Fibroblast of peridontal ligament (primary cell): Measurements from ENCODE around the gene ARCN1.
"Not testable (repeated sequence)": the region's sequence is repeated elsewhere in the genome, so short reads cannot be mapped to it uniquely, and the experiment has no call there.

Experiments used
- DNase-seq: peaks from one replicate; pipeline ENCODE4 v3.0.0-alpha.2; 2010; ENCODE audit errors: extremely low read depth

ARCN1 gene

DNA sequence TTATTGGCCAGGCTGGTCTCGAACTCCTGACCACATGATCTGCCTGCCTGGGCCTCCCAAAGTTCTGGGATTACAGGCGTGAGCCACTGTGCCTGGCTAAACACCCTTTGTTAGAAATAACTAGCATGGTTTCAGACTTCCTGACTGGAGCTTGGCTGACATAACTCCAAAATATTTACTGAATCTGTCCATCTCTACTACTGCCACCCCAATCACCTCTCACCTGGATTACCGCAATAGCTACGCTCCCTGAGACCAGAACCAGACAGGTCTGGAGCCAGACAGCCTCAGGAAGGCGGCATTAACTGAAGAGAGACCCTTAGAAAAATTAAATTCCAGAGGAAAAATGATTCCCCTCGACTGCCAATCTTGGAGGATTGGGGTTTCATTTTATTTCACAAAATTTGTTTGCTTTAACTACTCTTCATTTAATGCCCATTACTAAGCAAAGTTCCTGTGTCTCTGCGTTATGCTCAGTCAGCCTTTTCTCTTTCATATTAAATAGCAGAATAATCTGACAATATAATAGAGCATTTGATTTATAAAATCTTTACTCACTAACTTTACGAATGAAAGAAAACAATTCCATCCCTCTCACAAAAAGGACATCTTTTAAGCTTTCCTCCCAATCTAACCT, 28.1 kb upstream of the ARCN1 start:
- DNase-seq = no peak

DNA sequence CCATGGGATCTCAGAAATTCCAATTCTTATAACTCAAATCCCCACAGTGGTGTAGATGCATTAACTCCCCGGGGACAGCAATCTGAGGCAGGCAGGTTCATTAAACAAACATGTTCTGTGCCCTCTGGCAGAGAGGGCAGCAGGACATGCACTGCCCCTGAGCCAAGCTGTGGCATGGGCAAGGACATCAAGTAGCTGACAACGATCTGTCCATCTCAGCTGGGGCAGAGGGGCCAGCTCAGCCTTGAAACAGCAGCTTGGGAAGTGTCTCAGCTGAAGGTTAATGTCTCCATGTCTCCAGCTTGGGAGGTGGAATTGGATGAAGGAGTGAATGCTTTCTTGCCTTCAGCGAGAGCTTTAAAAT, 27.6 kb upstream of the ARCN1 start:
- no peak for DNase-seq

DNA sequence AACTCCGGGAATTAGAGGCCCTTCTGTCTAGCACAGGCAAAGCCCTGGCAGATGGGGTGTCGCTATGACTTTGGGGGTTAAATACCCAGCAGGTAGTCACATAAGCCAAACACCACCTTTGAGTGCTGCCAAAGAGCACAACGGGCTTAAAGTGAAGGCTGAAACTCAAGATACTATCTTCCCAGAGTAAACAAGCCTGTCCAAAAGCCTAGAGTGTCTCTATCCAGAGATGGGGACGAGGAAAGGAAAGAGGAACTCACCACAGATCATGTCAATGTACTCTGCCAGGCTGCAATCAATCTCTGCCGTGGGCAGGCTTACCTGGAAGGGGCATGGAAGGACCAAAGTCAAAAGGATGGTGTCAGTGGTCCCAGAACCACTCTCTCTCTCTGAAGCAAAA, 26.7 kb upstream of the ARCN1 start:
- no peak for DNase-seq

DNA sequence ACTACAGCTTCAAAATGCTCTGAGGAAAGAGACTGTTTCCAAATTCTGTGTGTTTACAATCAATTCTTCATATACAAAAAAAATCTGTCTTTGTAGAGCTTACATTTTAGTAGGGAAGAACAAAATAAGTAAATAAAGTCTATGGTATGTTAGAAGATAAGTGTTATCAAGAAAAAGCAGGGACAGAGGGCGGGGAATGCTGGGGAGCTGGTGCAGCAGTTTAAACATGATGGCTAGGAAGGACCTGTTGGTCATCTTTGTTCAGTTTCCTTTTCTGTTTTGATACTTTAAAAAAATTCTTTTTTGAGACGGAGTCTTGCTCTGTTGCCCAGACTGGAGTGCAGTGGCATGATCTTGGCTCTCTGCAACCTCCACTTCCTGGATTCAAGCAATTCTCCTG, 25.1 kb upstream of the ARCN1 start:
- DNase-seq = no peak

DNA sequence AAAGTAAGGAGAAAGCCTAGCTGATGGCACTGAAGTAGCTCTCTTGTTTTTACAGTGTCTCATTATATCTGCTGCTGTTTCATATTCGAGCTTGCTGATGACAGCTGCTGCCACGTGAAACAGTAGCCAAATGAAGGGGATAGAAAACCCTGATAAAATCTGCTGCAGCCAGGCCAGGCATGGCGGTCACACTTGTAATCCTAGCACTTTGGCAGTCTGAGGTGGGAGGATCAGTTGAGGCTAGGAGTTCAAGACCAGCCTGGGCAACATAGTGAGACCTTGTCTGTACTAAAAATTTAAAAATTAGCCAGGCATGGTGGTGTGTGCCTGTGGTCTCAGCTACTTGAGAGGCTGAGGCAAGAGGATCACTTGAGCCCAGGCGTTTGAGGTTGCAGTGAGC, 19.9 kb upstream of the ARCN1 start:
- no peak for DNase-seq

DNA sequence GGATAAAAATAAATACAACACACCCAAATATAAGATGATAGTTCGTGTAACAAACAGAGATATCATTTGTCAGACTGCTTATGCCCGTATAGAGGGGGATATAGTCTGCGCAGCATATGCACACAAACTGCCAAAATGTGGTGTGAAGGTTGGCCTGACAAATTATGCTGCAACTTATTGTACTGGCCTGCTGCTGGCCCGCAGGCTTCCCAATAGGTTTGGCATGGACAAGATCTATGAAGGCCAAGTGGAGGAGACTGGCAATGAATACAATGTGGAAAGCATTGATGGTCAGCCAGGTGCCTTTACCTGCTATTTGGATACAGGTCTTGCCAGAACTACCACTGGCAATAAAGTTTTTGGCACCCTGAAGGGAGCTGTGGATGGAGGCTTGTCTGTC, 11.4 kb upstream of the ARCN1 start:
- no peak for DNase-seq

DNA sequence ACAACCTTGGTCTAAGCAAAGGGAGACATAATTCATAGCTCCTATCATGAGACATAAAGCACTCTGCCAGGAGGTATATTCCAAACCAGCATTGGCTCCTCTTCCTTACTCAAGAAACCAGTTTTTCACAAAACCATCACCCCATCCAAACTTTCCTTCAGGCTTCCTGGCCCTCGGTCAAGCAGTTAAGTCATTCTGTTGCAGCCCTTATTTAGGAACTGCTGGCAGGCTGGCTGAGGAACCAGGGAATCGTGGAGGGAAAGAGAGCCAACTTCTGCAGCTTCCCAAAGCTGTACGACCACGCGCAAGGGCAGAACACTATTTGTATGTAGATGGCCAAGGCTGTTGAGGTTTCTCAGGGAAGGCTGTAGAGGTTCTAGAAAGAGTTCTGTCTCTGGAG, 7.2 kb upstream of the ARCN1 start:
- DNase-seq = peak; percentile 67

DNA sequence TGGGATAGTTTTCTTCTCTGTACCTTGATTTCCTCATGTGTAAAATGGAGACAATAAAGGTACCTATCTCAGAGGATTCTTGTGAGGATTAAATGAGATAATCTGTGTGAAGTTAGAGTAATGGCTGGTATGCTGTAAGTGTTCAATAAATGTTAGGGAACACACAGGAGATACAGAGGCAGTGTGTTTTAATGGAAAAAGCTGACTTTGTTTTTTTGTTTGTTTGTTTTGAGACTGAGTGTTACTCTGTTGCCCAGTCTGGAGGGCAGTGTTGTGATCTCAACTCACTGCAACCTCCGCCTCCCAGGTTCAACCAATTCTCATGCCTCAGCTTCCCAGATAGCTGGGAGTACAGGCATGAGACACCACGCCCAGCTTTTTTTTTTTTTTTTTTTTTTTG, 2.5 kb upstream of the ARCN1 start:
- DNase-seq = no peak

DNA sequence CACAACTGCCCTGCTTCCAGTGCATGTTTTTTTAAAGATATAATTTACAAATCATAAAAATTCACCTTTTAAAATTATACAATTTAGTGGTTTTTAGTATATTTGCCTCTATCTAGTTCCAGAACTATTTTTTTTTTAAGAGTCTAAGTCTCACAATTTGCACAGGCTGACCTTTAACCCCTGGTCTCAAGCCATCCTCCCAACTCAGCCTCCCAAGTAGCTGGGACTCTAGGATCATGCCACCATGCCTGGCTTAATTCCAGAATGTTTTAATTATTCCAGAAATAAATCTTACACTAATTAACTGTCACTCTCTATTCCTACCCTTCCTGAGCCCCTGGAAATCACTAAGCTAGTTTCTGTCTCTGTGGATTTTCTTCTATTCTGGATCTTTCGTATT, 1.4 kb upstream of the ARCN1 start:
- DNase-seq = no peak

DNA sequence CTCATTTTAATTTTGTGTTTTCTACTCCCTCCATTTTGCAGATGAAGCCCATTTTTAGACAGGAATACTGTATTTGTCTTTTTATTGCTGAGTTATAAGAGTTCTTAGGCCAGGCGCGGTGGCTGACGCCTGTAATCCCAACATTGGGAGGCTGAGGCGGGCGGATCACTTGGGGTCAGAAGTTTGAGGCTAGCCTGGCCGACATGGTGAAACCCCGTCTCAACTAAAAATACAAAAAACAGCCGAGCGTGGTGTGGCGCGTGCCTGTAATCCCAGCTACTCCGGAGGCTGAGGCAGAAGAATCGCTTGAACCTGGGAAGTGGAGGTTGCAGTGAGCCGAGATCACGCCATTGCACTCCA, 528 bp upstream of the ARCN1 start:
- DNase-seq = peak; percentile 39

DNA sequence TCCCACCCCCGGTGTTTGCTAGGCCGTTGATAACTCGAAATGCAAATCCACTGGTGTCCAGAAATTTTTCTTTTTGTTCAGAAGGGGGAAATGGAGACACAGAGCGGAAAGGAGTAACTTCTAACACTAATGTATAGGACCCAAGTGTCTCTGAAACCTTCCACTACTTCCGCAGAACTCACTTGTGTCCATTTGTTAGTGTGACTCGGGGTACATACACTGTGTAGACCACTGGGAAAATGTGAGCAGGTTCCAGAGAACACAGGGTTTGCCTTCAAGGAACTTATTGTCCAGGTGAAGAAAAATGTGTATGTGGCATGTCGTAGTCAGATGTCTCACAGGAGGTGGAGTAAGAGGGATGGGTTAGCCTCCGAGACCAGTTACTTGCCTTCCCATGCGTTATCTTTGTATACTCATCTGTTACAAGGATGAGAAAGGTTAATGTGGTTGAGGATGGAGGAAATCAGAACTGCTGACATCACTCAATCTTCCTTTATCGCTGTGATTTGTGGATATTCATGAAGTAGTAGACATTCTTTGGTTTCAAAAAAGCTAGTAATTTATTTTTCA, 857 bp downstream of the ARCN1 start:
- DNase-seq = peak; percentile 55

DNA sequence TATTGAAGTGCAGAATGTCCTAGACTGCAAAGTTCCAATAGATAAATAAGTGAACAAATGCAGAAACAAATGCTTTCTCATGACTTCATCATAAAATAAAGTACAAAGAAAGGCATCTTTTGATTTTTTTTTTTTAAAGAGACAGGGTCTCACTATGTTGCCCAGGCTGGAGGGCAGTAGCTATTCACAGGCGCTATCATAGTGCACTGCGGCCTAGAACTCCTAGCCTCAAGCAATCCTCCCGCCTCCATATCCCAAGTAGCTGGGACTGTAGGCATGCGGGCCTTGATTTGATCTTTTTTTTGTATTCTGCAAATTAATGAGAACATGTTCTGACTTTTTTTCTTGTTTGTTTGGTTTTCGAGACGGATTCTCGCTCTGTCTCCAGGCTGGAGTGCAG, 2.4 kb downstream of the ARCN1 start:
- no peak for DNase-seq

DNA sequence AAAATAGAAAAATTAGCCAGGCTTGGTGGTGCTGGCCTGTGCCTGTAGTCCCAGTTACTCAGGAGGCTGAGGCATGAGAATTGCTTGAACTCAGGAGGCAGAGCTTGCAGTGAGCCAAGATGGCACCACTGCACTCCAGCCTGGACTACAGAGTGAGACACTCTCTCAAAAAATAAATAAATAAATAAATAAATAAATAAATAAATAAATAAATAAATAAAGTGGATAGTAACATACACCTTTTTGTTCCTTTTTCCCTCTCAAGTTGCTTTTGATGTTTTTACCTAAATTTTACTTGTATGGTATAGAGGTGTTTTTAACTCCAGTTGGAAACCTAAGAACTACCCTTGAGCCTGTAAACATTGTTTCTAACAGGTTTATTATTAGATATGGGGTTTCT, 5.8 kb downstream of the ARCN1 start:
- DNase-seq = not testable (repeated sequence)

DNA sequence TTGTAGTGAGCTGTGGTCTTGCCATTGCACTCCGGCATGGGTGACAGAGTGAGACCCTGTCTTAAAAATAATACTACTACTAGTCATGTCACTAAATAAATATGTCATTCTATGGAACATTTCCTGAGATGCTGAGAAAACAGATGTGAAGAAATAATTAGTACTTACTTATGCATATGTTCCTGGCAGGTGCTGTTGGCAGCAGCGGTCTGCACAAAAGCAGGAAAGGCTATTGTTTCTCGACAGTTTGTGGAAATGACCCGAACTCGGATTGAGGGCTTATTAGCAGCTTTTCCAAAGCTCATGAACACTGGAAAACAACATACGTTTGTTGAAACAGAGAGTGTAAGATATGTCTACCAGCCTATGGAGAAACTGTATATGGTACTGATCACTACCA, 8.8 kb downstream of the ARCN1 start:
- no peak for DNase-seq

DNA sequence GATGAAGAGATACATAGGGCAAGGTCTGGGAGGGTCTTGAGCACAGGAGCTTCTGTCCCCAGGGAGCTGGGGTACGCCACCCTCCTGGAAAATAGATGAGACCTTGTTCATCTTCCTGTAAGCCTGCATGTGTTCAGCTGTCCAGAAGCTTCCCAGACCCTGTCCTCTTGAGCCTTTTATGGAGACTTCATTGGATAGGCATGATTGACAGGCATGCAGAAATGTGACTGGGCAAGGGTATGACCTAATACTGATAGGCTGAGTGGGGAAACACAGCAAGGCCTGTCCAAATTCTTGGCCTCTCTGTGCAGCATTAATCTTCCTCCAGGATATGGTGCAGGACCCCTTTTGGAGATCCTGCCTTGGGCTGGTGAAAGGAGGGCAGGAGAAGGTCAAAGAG, 15.7 kb downstream of the ARCN1 start:
- DNase-seq = no peak

DNA sequence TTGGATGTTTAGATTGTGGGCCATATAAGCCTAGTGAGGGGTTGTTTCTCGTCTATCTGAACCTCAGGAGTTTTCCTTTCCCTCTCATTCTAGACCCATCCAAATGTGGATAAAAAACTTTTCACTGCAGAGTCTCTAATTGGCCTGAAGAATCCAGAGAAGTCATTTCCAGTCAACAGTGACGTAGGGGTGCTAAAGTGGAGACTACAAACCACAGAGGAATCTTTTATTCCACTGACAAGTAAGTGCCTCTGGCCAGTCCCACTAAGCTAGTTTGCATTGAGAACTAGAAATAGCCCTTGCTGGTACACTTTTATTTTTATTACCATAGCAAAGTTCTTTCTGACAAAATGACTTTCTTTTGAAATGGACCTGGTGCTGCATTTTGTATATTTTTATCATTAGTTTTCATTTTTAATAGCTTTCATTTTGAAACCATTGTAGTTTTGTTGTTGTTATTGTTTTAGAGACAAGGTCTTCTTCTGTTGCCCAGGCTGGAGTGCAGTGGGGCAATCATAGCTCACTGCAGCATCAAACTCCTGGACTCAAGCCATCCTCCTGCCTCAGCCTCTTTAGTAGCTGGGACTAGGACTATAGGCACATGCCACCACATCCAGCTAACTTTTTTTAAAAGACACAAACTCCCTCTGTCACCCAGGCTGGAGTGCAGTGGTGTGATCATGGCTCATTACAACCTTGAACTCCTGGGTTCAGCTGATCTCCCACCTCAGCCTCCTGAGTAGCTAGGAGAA, 20.6 kb downstream of the ARCN1 start:
- peak; percentile 91 for DNase-seq

DNA sequence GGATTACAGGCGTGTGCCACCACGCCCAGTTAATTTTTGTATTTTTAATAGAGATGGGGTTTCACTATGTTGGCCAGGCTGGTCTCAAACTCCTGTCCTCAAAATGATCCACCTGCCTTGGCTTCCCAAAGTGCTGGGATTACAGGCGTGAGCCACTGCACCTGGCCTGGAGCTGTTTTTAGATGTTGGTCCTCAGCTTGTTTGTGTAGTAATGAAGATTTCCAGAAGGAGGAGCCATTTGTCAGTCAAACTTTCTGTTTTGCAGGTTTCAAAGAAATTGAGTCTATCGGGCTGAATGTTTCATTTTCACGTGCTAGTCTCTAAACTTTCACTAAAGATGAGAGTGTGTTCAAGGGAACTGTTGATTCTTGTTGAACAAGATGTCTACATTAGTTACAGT, 22.8 kb downstream of the ARCN1 start:
- DNase-seq = peak; percentile 87

DNA sequence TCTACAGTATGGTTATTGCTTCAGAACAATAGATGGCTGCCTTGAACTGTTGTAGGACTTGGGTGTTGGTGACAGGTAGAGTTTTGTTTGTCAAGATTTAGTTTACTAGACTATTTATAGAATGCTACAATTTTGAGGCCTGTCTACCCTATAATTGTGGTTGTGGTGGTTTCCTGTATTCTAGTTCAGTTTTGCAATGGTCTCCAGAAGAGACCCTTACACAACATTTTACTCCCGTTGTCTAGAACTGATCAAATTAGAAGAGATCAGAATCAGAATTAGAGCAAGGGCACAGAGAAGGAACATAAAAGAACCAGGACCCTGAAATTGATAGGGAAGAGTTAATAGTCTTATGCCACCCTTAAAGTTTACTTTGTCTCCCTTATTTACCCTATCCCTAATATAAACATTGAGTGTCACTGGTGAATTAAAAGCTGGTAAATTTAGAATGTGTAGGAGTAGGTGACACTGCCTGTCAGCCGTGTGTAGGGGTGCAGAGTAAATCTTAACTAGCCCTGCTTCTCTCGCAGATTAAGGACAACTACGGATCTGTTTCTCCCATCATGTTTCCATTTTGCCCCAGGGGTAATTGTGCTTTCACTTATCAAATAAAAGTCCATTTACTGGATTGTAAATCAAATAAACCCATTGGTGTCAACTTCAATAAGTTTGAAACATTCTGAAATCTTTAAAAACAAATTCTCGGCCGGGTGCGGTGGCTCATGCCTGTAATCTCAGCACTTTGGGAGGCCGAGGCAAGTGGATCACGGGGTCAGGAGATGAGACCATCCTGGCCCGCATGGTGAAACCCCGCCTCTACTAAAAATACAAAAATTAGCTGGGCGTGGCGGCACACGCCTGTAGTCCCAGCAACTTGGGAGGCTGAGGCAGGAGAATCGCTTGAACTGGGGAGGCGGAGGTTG, 24.3 kb downstream of the ARCN1 start:
- no peak for DNase-seq

DNA sequence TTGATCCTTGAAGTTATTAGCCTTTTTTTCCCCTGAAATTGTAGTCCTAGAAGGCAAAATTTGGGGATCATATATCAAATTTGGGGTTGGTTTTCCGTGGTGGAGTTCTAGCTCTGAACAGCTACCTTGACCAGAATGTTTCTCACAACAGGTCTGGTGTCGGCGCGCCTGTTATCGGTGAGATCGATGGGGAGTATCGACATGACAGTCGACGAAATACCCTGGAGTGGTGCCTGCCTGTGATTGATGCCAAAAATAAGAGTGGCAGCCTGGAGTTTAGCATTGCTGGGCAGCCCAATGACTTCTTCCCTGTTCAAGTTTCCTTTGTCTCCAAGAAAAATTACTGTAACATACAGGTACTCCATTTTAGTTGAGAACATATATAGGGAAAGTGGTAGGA, 25.3 kb downstream of the ARCN1 start:
- no peak for DNase-seq

DNA sequence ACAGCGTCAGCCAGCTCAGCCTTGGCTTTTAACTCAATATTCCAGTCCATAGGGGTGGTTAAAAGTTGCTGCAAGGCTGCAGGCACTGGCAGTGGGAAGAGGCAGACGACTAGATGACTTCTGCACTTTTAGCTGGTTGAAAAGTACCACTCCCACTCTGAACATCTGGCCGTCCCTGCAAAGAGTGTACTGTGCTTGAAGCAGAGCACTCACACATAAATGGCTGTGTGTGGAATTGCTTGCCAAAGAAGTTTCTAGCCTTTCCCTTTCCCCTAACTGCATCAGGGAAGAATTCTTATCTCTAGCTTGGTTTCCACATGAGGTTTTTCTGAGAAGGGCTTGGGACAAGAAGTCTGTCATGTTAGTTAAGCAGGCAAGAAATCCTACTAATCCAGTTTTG, 30.1 kb downstream of the ARCN1 start:
- peak; percentile 49 for DNase-seq

DNA sequence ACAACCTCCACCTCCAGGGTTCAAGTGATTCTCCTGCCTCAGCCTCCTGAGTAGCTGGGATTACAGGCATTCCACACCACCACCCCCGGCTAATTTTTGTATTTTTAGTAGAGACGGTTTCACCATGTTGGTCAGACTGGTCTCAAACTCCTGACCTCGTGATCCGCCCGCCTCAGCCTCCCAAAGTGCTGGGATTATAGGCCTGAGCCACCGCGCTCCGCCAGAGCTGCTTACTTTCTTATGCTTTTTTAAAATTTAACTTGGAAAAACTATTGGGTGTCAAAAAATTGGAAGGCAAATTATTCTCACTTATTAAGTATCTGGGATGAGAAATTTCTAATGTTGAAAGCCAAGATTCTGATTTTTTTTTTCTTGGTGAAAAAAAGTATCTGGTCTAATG, 31.5 kb downstream of the ARCN1 start:
- not testable (repeated sequence) for DNase-seq

DNA sequence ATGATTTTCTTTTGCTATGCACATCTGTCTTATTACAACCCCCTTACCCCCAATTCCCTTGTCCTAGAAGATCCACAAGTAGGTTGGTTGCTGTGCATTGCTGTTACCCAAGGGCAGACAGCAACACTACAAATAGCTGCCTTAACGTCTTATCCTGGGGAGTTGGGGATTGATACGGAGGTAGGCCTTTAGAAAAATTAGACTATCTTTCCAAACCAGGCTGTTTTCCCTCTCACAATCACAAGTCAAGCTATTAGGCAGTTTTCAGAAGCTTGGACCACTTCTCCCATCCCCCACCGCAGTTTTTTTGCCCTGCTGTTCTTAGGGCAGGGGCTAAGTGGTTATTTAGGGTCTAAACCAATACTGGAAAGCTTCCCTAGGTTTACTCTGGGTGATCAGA, 32.4 kb downstream of the ARCN1 start:
- no peak for DNase-seq
